ENCODE measurements around the gene TPT1.
"Not testable (repeated sequence)": the region's sequence is repeated elsewhere in the genome, so short reads cannot be mapped to it uniquely, and the experiment has no call there.

The TPT1 gene

GRCh38 chr13:45378786-45379185, 37.8 kb upstream of the TPT1 start:
- not testable (repeated sequence) for H3K36me3 ChIP-seq (ENCODE audit: insufficient read depth, low read depth, low read length); H3K9ac ChIP-seq (ENCODE audit: low read depth, low read length); H3K4me1 ChIP-seq (ENCODE audit: insufficient read depth, low read length); H3K9me3 ChIP-seq (ENCODE audit: insufficient read depth, low read depth, low read length); H3K27me3 ChIP-seq (ENCODE audit: insufficient read depth, low read length); H3K27ac ChIP-seq (ENCODE audit: low read length); H3K4me3 ChIP-seq (ENCODE audit: low read length)

DNA sequence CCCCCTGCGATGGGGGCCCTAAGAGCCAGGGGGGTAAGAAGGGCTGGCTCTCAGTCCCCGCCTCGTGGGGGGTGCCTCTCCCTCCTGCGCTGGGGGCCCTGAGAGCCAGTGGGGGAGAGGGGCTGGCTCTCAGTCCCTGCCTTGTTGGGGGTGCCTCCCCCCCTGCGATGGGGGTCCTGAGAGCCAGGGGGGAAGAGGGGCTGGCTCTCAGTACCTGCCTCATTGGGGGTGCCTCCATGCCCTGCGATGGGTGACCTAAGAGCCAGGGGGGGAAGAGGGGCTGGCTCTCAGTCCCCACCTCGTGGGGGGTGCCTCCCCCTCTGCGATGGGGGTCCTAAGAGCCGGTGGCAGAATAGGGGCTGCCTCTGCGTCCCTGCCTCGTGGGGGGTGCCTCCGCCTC, 36.3 kb upstream of the TPT1 start:
- H3K36me3 ChIP-seq (ENCODE audit: insufficient read depth, low read depth, low read length); H3K4me1 ChIP-seq (ENCODE audit: insufficient read depth, low read length); H3K4me3 ChIP-seq (ENCODE audit: low read length); H3K27me3 ChIP-seq (ENCODE audit: insufficient read depth, low read length); H3K27ac ChIP-seq (ENCODE audit: low read length); H3K9me3 ChIP-seq (ENCODE audit: insufficient read depth, low read depth, low read length); H3K9ac ChIP-seq (ENCODE audit: low read depth, low read length): not testable (repeated sequence)

DNA sequence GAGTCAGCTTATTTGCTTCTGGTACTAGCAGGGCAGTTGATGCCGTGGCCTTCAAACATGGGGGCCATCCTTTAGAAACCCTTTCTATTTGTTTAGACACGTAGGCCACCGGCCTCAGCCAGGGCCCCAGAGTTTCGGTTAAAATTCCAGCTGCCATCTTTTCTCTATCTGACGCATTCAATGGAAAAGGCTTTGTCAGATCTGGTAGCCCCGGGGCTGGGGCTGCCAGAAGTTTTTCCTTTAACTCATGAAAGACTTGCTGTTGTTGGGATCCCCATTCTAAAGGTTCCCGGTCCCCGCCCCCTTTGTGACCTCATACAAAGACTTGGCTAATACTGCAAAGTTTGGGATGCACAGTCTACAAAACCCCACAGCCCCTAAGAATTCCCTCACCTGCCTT, 35.7 kb upstream of the TPT1 start:
- not testable (repeated sequence) for H3K9ac ChIP-seq (ENCODE audit: low read depth, low read length); H3K27me3 ChIP-seq (ENCODE audit: insufficient read depth, low read length); H3K4me1 ChIP-seq (ENCODE audit: insufficient read depth, low read length); H3K4me3 ChIP-seq (ENCODE audit: low read length); H3K9me3 ChIP-seq (ENCODE audit: insufficient read depth, low read depth, low read length); H3K36me3 ChIP-seq (ENCODE audit: insufficient read depth, low read depth, low read length); H3K27ac ChIP-seq (ENCODE audit: low read length)

DNA sequence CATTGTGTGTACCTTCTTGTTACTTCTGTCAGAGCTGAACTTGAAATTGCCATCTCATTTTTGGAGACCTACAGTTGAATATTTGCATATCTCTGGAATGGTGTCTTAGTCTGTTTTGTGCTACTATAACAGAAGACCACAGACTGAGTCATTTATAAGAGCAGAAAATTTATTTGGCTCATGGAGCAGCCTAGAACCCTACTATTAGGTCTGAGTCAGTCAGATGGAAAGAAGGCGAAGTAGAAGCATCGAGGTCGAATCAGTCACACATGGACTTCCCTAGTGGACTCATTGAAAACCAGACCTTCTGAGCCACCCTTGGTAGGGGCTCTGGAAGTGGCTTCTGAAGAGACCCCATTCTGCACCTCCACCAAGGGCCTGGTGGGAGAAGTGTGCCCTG, 33.9 kb upstream of the TPT1 start:
- H3K36me3 ChIP-seq (ENCODE audit: insufficient read depth, low read depth, low read length): no peaks in the 10 kb centered on the region
- H3K27ac ChIP-seq (ENCODE audit: low read length): no peak overlapping the region
- H3K27me3 ChIP-seq (ENCODE audit: insufficient read depth, low read length): no peaks in the 10 kb centered on the region
- no peak overlapping the region for H3K9ac ChIP-seq (ENCODE audit: low read depth, low read length)
- no peaks in the 10 kb centered on the region for H3K9me3 ChIP-seq (ENCODE audit: insufficient read depth, low read depth, low read length)
- H3K4me1 ChIP-seq (ENCODE audit: insufficient read depth, low read length): no peaks in the 10 kb centered on the region; the same call in 1 of the 2 replicates
- H3K4me3 ChIP-seq (ENCODE audit: low read length): no peak overlapping the region

DNA sequence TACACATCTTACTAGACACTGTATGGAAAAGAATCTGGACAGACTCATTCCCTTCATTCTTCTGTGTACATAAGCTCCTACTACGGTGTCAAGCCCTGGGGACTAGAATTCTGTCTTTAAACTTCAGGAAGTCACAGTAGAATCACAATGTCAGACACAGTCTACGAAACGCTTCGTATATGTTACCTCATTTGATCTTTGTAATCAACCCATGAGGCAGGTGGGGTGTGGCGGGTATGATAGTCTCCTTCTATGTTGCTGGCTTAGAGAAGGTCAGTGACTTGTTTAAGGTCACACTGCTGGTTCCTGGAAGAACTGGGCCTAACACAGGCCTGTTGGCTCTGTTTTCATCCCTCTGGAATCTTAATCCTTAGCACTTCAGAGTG, 32.2 kb upstream of the TPT1 start:
- Histone ChIP-seq H3K9me3 (ENCODE audit: insufficient read depth, low read depth, low read length) (no peaks in the 10 kb centered on the region), H3K9ac (ENCODE audit: low read depth, low read length) (no peak overlapping the region), H3K4me3 (ENCODE audit: low read length) (no peak overlapping the region), H3K4me1 (ENCODE audit: insufficient read depth, low read length) (no peaks in the 10 kb centered on the region; the same call in 1 of the 2 replicates), H3K36me3 (ENCODE audit: insufficient read depth, low read depth, low read length) (no peaks in the 10 kb centered on the region), H3K27ac (ENCODE audit: low read length) (no peak overlapping the region), H3K27me3 (ENCODE audit: insufficient read depth, low read length) (no peaks in the 10 kb centered on the region)

GRCh38 chr13:45372189-45373161, 31.5 kb upstream of the TPT1 start:
- Histone ChIP-seq H3K9me3 (ENCODE audit: insufficient read depth, low read depth, low read length) (no peaks in the 10 kb centered on the region), H3K4me3 (ENCODE audit: low read length) (no peak overlapping the region), H3K27me3 (ENCODE audit: insufficient read depth, low read length) (no peaks in the 10 kb centered on the region), H3K4me1 (ENCODE audit: insufficient read depth, low read length) (no peaks in the 10 kb centered on the region; the same call in 1 of the 2 replicates), H3K36me3 (ENCODE audit: insufficient read depth, low read depth, low read length) (no peaks in the 10 kb centered on the region), H3K9ac (ENCODE audit: low read depth, low read length) (no peak overlapping the region), H3K27ac (ENCODE audit: low read length) (no peak overlapping the region)

DNA sequence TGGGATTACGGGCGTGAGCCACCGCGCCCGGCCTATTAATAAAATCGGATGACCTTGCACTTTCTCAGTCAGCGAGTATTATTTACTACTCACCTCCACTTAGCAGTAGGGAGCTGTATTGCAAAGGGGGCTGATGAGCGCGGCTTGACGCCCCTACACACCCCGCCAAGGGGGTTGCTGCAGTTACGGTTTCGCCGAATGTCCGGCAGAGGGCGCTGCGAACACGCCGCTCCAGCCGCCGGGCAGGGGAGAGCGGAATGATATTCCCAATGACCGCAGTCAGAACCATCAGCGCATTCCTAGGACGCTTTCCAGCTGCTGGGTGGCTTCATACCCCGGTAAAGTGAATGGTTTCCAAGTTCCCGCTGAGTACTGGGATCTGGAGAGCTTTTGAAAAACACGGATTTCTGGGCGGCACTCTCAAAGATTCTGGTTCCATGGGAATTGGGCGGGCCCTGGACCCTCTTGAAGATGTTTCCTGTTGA, 30.0 kb upstream of the TPT1 start:
- Histone ChIP-seq H3K4me3 (ENCODE audit: low read length) (no peak overlapping the region), H3K27ac (ENCODE audit: low read length) (no peak overlapping the region), H3K9ac (ENCODE audit: low read depth, low read length) (no peak overlapping the region), H3K27me3 (ENCODE audit: insufficient read depth, low read length) (no peaks in the 10 kb centered on the region), H3K9me3 (ENCODE audit: insufficient read depth, low read depth, low read length) (no peaks in the 10 kb centered on the region), H3K4me1 (ENCODE audit: insufficient read depth, low read length) (no peaks in the 10 kb centered on the region; the same call in 1 of the 2 replicates), H3K36me3 (ENCODE audit: insufficient read depth, low read depth, low read length) (no peaks in the 10 kb centered on the region)

DNA sequence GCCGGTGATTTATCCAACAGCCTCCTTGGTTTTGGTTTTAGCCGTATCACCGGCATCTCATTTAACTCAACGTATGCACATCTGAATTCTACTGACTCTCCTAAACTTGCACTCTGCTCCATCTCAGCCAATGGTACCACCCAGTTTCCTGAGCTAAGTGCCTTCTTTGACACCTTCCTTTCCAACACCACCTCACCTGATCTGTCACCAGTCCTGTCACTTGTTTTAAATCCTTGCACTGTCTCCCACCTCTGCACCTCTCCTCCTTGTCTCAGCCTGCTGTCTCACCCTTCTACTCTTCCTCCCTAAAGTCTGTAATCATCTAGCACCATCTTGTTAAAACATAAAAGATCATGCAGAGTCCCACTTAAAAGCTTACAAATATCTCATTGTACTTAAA, 28.1 kb upstream of the TPT1 start:
- H3K9me3 ChIP-seq (ENCODE audit: insufficient read depth, low read depth, low read length): no peaks in the 10 kb centered on the region

DNA sequence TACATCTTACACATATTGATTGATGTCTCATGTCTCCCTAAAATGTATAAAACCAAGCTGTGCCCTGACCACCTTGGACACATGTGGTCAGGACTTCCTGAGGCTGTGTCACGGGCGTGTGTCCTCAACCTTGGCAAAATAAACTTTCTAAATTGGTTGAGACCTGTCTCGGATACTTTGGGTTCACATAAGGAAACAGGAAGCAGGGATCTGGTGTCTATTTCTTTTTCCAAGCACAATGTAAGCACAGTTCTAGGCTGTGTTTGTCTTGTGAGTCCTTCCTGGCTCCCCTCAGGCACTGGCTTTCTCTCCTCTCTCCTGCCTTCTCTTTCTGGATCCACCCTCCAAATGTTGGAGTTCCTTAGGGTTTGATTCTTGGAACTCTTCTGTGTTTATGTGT, 27.6 kb upstream of the TPT1 start:
- Histone ChIP-seq H3K4me1 (ENCODE audit: insufficient read depth, low read length) (no peaks in the 10 kb centered on the region; the same call in 1 of the 2 replicates), H3K36me3 (ENCODE audit: insufficient read depth, low read depth, low read length) (no peaks in the 10 kb centered on the region), H3K27ac (ENCODE audit: low read length) (no peak overlapping the region), H3K4me3 (ENCODE audit: low read length) (no peak overlapping the region), H3K9me3 (ENCODE audit: insufficient read depth, low read depth, low read length) (no peaks in the 10 kb centered on the region), H3K27me3 (ENCODE audit: insufficient read depth, low read length) (no peaks in the 10 kb centered on the region), H3K9ac (ENCODE audit: low read depth, low read length) (no peak overlapping the region)

More for the DNA sequence above, 28.1 kb upstream of the TPT1 start:
- Histone ChIP-seq H3K36me3 (ENCODE audit: insufficient read depth, low read depth, low read length) (no peaks in the 10 kb centered on the region), H3K4me1 (ENCODE audit: insufficient read depth, low read length) (no peaks in the 10 kb centered on the region; the same call in 1 of the 2 replicates), H3K4me3 (ENCODE audit: low read length) (no peak overlapping the region), H3K27ac (ENCODE audit: low read length) (no peak overlapping the region), H3K27me3 (ENCODE audit: insufficient read depth, low read length) (no peaks in the 10 kb centered on the region), H3K9ac (ENCODE audit: low read depth, low read length) (no peak overlapping the region)

- H3K9me3 ChIP-seq (ENCODE audit: insufficient read depth, low read depth, low read length): no peaks in the 10 kb centered on the region
- no peaks in the 10 kb centered on the region; the same call in 1 of the 2 replicates for H3K4me1 ChIP-seq (ENCODE audit: insufficient read depth, low read length)
- H3K27ac ChIP-seq (ENCODE audit: low read length): no peak overlapping the region
- H3K9ac ChIP-seq (ENCODE audit: low read depth, low read length): no peak overlapping the region; the same call in 1 of the 2 replicates
- H3K27me3 ChIP-seq (ENCODE audit: insufficient read depth, low read length): no peaks in the 10 kb centered on the region
- H3K4me3 ChIP-seq (ENCODE audit: low read length): no peak overlapping the region
- H3K36me3 ChIP-seq (ENCODE audit: insufficient read depth, low read depth, low read length): no peaks in the 10 kb centered on the region
These were observed 27.0 kb upstream of the TPT1 start for GRCh38 chr13:45368005-45368404.

DNA sequence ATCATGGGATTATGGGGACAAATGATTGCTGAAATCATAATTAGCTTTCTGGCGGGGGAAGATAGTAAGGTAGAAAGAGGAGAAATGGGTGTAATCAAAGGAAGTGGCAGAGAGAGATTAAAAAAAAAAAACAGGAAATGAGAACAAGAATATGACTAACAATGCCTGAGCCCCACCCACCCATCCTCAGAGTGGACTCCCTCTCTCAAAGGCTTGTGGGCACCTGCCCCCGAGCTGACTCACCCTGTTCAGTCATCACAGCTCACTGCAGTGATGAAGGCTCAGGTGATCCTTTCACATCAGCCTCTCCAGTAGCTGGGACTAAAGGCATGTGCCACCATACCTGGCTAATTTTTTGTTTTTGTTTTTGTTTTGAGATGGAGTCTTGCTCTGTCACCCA, 26.4 kb upstream of the TPT1 start:
- H3K27me3 ChIP-seq (ENCODE audit: insufficient read depth, low read length): no peaks in the 10 kb centered on the region
- H3K36me3 ChIP-seq (ENCODE audit: insufficient read depth, low read depth, low read length): 0 out of 2 replicates have a peak, but pooled peaks cover 2% of the 10 kb centered on the region
- H3K9me3 ChIP-seq (ENCODE audit: insufficient read depth, low read depth, low read length): no peaks in the 10 kb centered on the region
- no peak overlapping the region for H3K27ac ChIP-seq (ENCODE audit: low read length)
- no peak overlapping the region for H3K9ac ChIP-seq (ENCODE audit: low read depth, low read length)
- no peaks in the 10 kb centered on the region; the same call in 1 of the 2 replicates for H3K4me1 ChIP-seq (ENCODE audit: insufficient read depth, low read length)
- H3K4me3 ChIP-seq (ENCODE audit: low read length): no peak overlapping the region

- H3K4me1 ChIP-seq (ENCODE audit: insufficient read depth, low read length): no peaks in the 10 kb centered on the region; the same call in none of the 2 replicates
- no peak overlapping the region for H3K9ac ChIP-seq (ENCODE audit: low read depth, low read length)
- H3K36me3 ChIP-seq (ENCODE audit: insufficient read depth, low read depth, low read length): 0 out of 2 replicates have a peak, but pooled peaks cover 5% of the 10 kb centered on the region
- H3K4me3 ChIP-seq (ENCODE audit: low read length): no peak overlapping the region
- no peak overlapping the region for H3K27ac ChIP-seq (ENCODE audit: low read length)
- no peaks in the 10 kb centered on the region for H3K9me3 ChIP-seq (ENCODE audit: insufficient read depth, low read depth, low read length)
- H3K27me3 ChIP-seq (ENCODE audit: insufficient read depth, low read length): no peaks in the 10 kb centered on the region
These were observed 24.5 kb upstream of the TPT1 start for GRCh38 chr13:45365558-45365885.
